H1 (cell line): ENCODE measurements around the gene BRD4. TPM values are rescaled to one million over a fixed set of nuclear protein-coding genes. Genes with fewer than 3 reads are reported as not detected.
A peak's percentile ranks its signal among the peaks of the same experiment; 100 is the strongest.

ENCODE experiments used
- CTCF ChIA-PET: fragments of 300-600 bp; sonication (Branson Sonifier 250); formaldehyde crosslinking; loops from one replicate; lab custom pipeline; 2021; ENCODE audit not compliant: partially characterized antibody; lab: Charles Lee
- POLR2A ChIA-PET: fragments of 300-600 bp; sonication (Branson Sonifier 250); formaldehyde crosslinking; loops from one replicate; lab custom pipeline; 2021; ENCODE audit warnings: inconsistent platforms; ENCODE audit not compliant: partially characterized antibody; lab: Charles Lee
- DNase-seq, 2 experiments: peaks; one replicate each; pipeline versions ENCODE4 v3.0.0 to v3.0.0-alpha.2; 2010 to 2022; ENCODE audit warnings: low spot score in 2 of 2, low read depth in 1 of 2, mixed read lengths in 1 of 2
- FAIRE-seq: peaks from 2 replicates; lab custom pipeline; 2011; peaks lifted over from hg19 to GRCh38; lab: Jason Lieb, UNC
- H2AFZ ChIP-seq: 2 replicates; pipeline ENCODE4 v1.8.1; 2012; ENCODE audit warnings: low read length, inconsistent platforms
- H2AK5ac ChIP-seq: 2 replicates; pipeline ENCODE4 v1.6.1; 2013; ENCODE audit warnings: low read depth, low read length
- H2BK120ac ChIP-seq: replicated peaks from 2 replicates; pipeline ENCODE3; 2013; ENCODE audit warnings: low read depth, low read length, inconsistent platforms
- H2BK12ac ChIP-seq: 2 replicates; pipeline ENCODE4 v1.6.1; 2013; ENCODE audit warnings: low read depth, low read length
- H2BK15ac ChIP-seq: 2 replicates; pipeline ENCODE4 v1.6.1; 2013; ENCODE audit warnings: low read length
- H2BK20ac ChIP-seq: 2 replicates; pipeline ENCODE4 v1.6.1; 2013; ENCODE audit warnings: low read length
- H2BK5ac ChIP-seq: 2 replicates; pipeline ENCODE4 v1.6.1; 2013; ENCODE audit warnings: low read depth, low read length
- H3K14ac ChIP-seq: 2 replicates; pipeline ENCODE4 v1.6.1; 2013; ENCODE audit warnings: inconsistent platforms; ENCODE audit not compliant: insufficient read length
- H3K18ac ChIP-seq: 2 replicates; pipeline ENCODE4 v1.6.1; 2013; ENCODE audit warnings: low read length; ENCODE audit errors: extremely low read depth
- H3K23ac ChIP-seq: 2 replicates; pipeline ENCODE4 v1.6.1; 2013; ENCODE audit warnings: inconsistent platforms; ENCODE audit not compliant: insufficient read length
- H3K23me2 ChIP-seq: 2 replicates; pipeline ENCODE4 v1.6.1; 2013; ENCODE audit warnings: low read depth, low read length
- H3K27ac ChIP-seq: 2 replicates; pipeline ENCODE4 v1.6.1; 2011; ENCODE audit warnings: low read depth, low read length, inconsistent platforms
- H3K27me3 ChIP-seq, 4 experiments: replicated peaks in 1 of 4; 1 replicate in 1 of 4; 2 replicates in 3 of 4; pipeline versions ENCODE4 v1.6.1 to v1.8.1; 2011 to 2013; ENCODE audit warnings: low read length in 3 of 4, mild to moderate bottlenecking in 3 of 4, inconsistent platforms in 2 of 4, mixed read lengths in 2 of 4, moderate library complexity in 1 of 4; ENCODE audit not compliant: control insufficient read depth in 3 of 4, insufficient read depth in 3 of 4; ENCODE audit errors: extremely low read depth in 1 of 4
- H3K36me3 ChIP-seq, 4 experiments: 2 replicates each; pipeline versions ENCODE4 v1.6.1 to v1.8.1; 2011 to 2013; ENCODE audit warnings: mild to moderate bottlenecking in 4 of 4, low read length in 3 of 4, moderate library complexity in 2 of 4, control low read depth in 1 of 4, inconsistent platforms in 1 of 4; ENCODE audit not compliant: insufficient read depth in 4 of 4, control insufficient read depth in 2 of 4
- H3K4ac ChIP-seq: replicated peaks from 2 replicates; pipeline ENCODE3; 2013; ENCODE audit warnings: low read length, low read depth, mixed read lengths, inconsistent platforms; ENCODE audit not compliant: insufficient read length
- H3K4me1 ChIP-seq, 4 experiments: replicated peaks in 1 of 4; 1 replicate in 1 of 4; 2 replicates in 3 of 4; pipeline versions ENCODE4 v1.6.1 to v1.8.1; 2011 to 2013; ENCODE audit warnings: low read length in 3 of 4, inconsistent platforms in 2 of 4, mixed read lengths in 1 of 4; ENCODE audit not compliant: insufficient read depth in 4 of 4, control insufficient read depth in 3 of 4
- H3K4me2 ChIP-seq, 2 experiments: 2 replicates each; pipeline versions ENCODE4 v1.6.1 to v1.8.1; 2011 to 2013; ENCODE audit warnings: low read depth in 2 of 2, low read length in 2 of 2, control low read depth in 1 of 2, inconsistent platforms in 1 of 2, mild to moderate bottlenecking in 1 of 2; ENCODE audit not compliant: insufficient read depth in 1 of 2
- H3K4me3 ChIP-seq, 4 experiments: fragments of 200-600, 300-600 bp in 1 of 4; sonication (generic), shearing (Covaris generic), sonication (Bioruptor Twin) in 1 of 4; 2 replicates each; pipeline versions ENCODE4 v1.5.1 to v1.8.1; 2011 to 2016; ENCODE audit warnings: low read length in 4 of 4, low read depth in 3 of 4, control low read depth in 2 of 4, inconsistent platforms in 2 of 4, mild to moderate bottlenecking in 2 of 4, mixed read lengths in 1 of 4, moderate library complexity in 1 of 4; ENCODE audit not compliant: insufficient read depth in 2 of 4; ENCODE audit errors: extremely low read depth in 1 of 4
- H3K56ac ChIP-seq: replicated peaks from 2 replicates; pipeline ENCODE3; 2013; ENCODE audit warnings: low read depth, mild to moderate bottlenecking, mixed read lengths, low read length, inconsistent platforms; ENCODE audit not compliant: insufficient read length
- H3K79me1 ChIP-seq: 2 replicates; pipeline ENCODE4 v1.6.1; 2013; ENCODE audit warnings: low read depth, low read length, control low read depth
- H3K79me2 ChIP-seq, 2 experiments: 2 replicates each; pipeline versions ENCODE4 v1.6.1 to v1.8.1; 2012 to 2013; ENCODE audit warnings: low read length in 2 of 2, mild to moderate bottlenecking in 2 of 2, inconsistent platforms in 1 of 2; ENCODE audit not compliant: insufficient read depth in 2 of 2, control insufficient read depth in 1 of 2
- H3K9ac ChIP-seq, 4 experiments: replicated peaks in 1 of 4; 1 replicate in 1 of 4; 2 replicates in 3 of 4; pipeline versions ENCODE4 v1.6.1 to v1.8.1; 2011 to 2013; ENCODE audit warnings: low read depth in 3 of 4, low read length in 3 of 4, control low read depth in 2 of 4, mild to moderate bottlenecking in 2 of 4, moderate library complexity in 2 of 4, inconsistent platforms in 1 of 4; ENCODE audit errors: extremely low read depth in 1 of 4
- H3K9me3 ChIP-seq, 2 experiments: 2 replicates each; pipeline versions ENCODE4 v1.6.1 to v1.8.1; 2012 to 2013; ENCODE audit warnings: mild to moderate bottlenecking in 2 of 2, moderate library complexity in 2 of 2, control low read depth in 1 of 2, inconsistent platforms in 1 of 2, low read depth in 1 of 2, low read length in 1 of 2, mixed read lengths in 1 of 2; ENCODE audit not compliant: insufficient read depth in 2 of 2
- H4K20me1 ChIP-seq, 2 experiments: replicated peaks in 1 of 2; 2 replicates each; pipeline versions ENCODE3 to v1.8.1; 2011 to 2013; ENCODE audit warnings: inconsistent platforms in 2 of 2, low read length in 2 of 2, mild to moderate bottlenecking in 1 of 2; ENCODE audit not compliant: insufficient read depth in 2 of 2, control insufficient read depth in 1 of 2
- H4K5ac ChIP-seq: 2 replicates; pipeline ENCODE4 v1.6.1; 2013; ENCODE audit warnings: low read length, low read depth, mixed read lengths, inconsistent platforms; ENCODE audit not compliant: insufficient read length
- H4K8ac ChIP-seq: 2 replicates; pipeline ENCODE4 v1.8.0; 2013; ENCODE audit warnings: mild to moderate bottlenecking, moderate library complexity, low read length, inconsistent platforms; ENCODE audit not compliant: insufficient read depth; ENCODE audit errors: extremely low read depth
- H4K91ac ChIP-seq: replicated peaks from 2 replicates; pipeline ENCODE3; 2013; ENCODE audit warnings: low read length, mixed read lengths, inconsistent platforms; ENCODE audit not compliant: insufficient read length
- CTBP2 ChIP-seq: IDR thresholded peaks from 2 replicates; pipeline ENCODE4 v1.7.0; 2011; ENCODE audit warnings: borderline replicate concordance, mild to moderate bottlenecking, moderate library complexity, mixed read lengths, low read length; ENCODE audit not compliant: insufficient read depth, insufficient read length
- RXRA ChIP-seq: IDR thresholded peaks from 2 replicates; pipeline ENCODE4 v1.6.1; 2011; ENCODE audit warnings: low read depth, mild to moderate bottlenecking, low read length, moderate library complexity; ENCODE audit not compliant: insufficient read depth
- SIN3A ChIP-seq, 2 experiments: IDR thresholded peaks in 1 of 2; conservative IDR thresholded peaks in 1 of 2; 2 replicates each; pipeline ENCODE4 v1.6.1; 2011 to 2012; ENCODE audit warnings: low read length in 2 of 2, improper control_type of control experiment in 1 of 2, low read depth in 1 of 2, mild to moderate bottlenecking in 1 of 2
- WGBS, 2 experiments: shearing (Covaris generic) in 1 of 2; methylation state at CpG; one replicate each; pipeline versions ENCODE4 v1.1.6 to v1.1.7; 2013 to 2015; ENCODE audit warnings: low lambda C conversion rate in 2 of 2, mixed read lengths in 2 of 2, inconsistent platforms in 1 of 2, low coverage in 1 of 2, missing lambda C conversion rate in 1 of 2; ENCODE audit not compliant: insufficient replicate concordance in 2 of 2, insufficient coverage in 1 of 2, insufficient read length in 1 of 2; ENCODE audit errors: extremely low coverage in 1 of 2, missing lambda C conversion rate in 1 of 2; 5-methylcytosine and 5-hydroxymethylcytosine counted together
- polyA plus RNA-seq, 7 experiments: library from polyadenylated mRNA; depleted of rRNA in 3 of 7; stranded (reverse) in 5 of 7; unstranded in 2 of 7; fragments of >200 nt in 5 of 7; fragments of 200-250 nt in 2 of 7; gene quantifications; 1 replicate in 5 of 7; 2 replicates in 1 of 7; 4 replicates in 1 of 7; pipeline versions ENCODE4 v1.2.1 to v1.2.3, GENCODE V29; 2011 to 2013; ENCODE audit warnings: missing spikeins in 2 of 7, mixed read lengths in 2 of 7
- total RNA-seq: library from RNA; stranded (reverse); fragmentation: NEBNext Ultra II Directional; extraction: Animal tissue kit (Norgen Biotek cat#: 25700); gene quantifications from 2 replicates; pipeline ENCODE4 v1.2.1, GENCODE V29; 2021
- TF ChIP-seq, protein P1 (sequence below): IDR thresholded peaks from 2 replicates; pipeline ENCODE4 v1.6.1; 2012; ENCODE audit warnings: inconsistent platforms

BRD4 gene
- total and polyA plus RNA-seq, 2 of the 8 experiments (the other 6 are each of a cell fraction or from before 2014, with no cell fraction given) = 14.1 to 146 TPM

- H3K4me2 ChIP-seq = peak overlapping the region in 1 of 2 experiments; percentile 42; a peak in 1 of 4 replicates
- H3K23me2 ChIP-seq = no peaks in the 10 kb centered on the region
- H3K79me1 ChIP-seq = peaks cover 15% of the 10 kb centered on the region
- no peak overlapping the region for H3K23ac ChIP-seq
- peaks cover 0 to 15% (median 4%) of the 10 kb centered on the region in 4 experiments; a peak in 5 of 7 replicates for H3K4me1 ChIP-seq
- no peak overlapping the region for H2BK120ac ChIP-seq
- H2BK5ac ChIP-seq = peak overlapping the region; percentile 20; the same call in 1 of the 2 replicates
- peaks cover 38 to 41% of the 10 kb centered on the region in 2 experiments for H4K20me1 ChIP-seq
- no peak overlapping the region for H2AFZ ChIP-seq
- no peak overlapping the region for H4K5ac ChIP-seq
- DNase-seq (no peak), FAIRE-seq (no peak)
- peak overlapping the region; percentile 43; the same call in 1 of the 2 replicates for H3K27ac ChIP-seq
- peaks cover 23 to 64% (median 40%) of the 10 kb centered on the region in 4 experiments for H3K36me3 ChIP-seq
- no peak overlapping the region for H3K4me3 ChIP-seq
- H3K79me2 ChIP-seq = peaks cover 0 to 11% of the 10 kb centered on the region in 2 experiments; a peak in 2 of 4 replicates
- WGBS, 2 experiments = 82% methylated on average over 13 of the region's 24 CpGs; no CpG with 5 or more reads in 1 of the 2 experiments
- H2BK15ac ChIP-seq = no peak overlapping the region
- H3K14ac ChIP-seq = no peak overlapping the region
- H4K91ac ChIP-seq = no peak overlapping the region
- H3K56ac ChIP-seq = no peak overlapping the region
- ChIA-PET CTCF (interaction anchor here (0.7 to 6.5 kb wide), 44 partner anchors 9 to 931 kb away, joined by 3 to 81 read pairs (median 4); partner anchors contain the start of genes BRD4, EPHX3 and SYDE1), POLR2A (interaction anchor here (0.7 to 5.0 kb wide), 12 partner anchors 12 to 168 kb away, joined by 3 to 21 read pairs (median 3); partner anchors contain the start of genes AKAP8, AKAP8L and EPHX3)
- TF ChIP-seq SIN3A (conservative IDR thresholded peaks at IDR 0.05 in 1 of 2, IDR thresholded peaks at IDR 0.05 in 1 of 2; ENCODE audit: low read depth in 1 of 2, low read length in 2 of 2) (no peak), RXRA (no peak), CTBP2 (no peak)
- TF ChIP-seq, protein P1, sequence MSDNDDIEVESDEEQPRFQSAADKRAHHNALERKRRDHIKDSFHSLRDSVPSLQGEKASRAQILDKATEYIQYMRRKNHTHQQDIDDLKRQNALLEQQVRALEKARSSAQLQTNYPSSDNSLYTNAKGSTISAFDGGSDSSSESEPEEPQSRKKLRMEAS = no peak
- 0 out of 2 replicates have a peak overlapping the region, but pooled peaks have one; percentile 17 for H4K8ac ChIP-seq
- no peak overlapping the region for H3K18ac ChIP-seq
- no peak overlapping the region for H3K4ac ChIP-seq
- H3K9ac ChIP-seq = no peak overlapping the region
- no peaks in the 10 kb centered on the region for H3K27me3 ChIP-seq
- no peak overlapping the region for H2BK12ac ChIP-seq
- H2AK5ac ChIP-seq = no peak overlapping the region
- H2BK20ac ChIP-seq = no peak overlapping the region
- no peaks in the 10 kb centered on the region for H3K9me3 ChIP-seq
Measured at GRCh38 chr19:15251010-15251748, 81.2 kb downstream of the BRD4 start.
